Measurements from ENCODE around the gene RAE1. TPM values are rescaled to one million over a fixed set of nuclear protein-coding genes. Genes with fewer than 3 reads are reported as not detected.

The RAE1 gene
- total RNA-seq, 2 donors from 2014 or later = 4.9 to 9.9 TPM

GRCh38 chr20:57310821-57311514, 40.1 kb upstream of the RAE1 start:
- no peaks in the 10 kb centered on the region for H3K9me3 ChIP-seq
- H3K27ac ChIP-seq = no peak overlapping the region
- H3K36me3 ChIP-seq (replicated peaks in 1 of 2; ENCODE audit: insufficient read depth in 1 of 2, low read depth in 2 of 2) = no peaks in the 10 kb centered on the region
- DNase-seq (no peak), ATAC-seq (no peak)
- WGBS, 2 donors = 76 to 80% methylated on average over 9 to 11 of the region's 11 CpGs
- intact Hi-C loops (cut with DNase I) = no loop called here
- no peaks in the 10 kb centered on the region for H3K27me3 ChIP-seq
- TF ChIP-seq POLR2A (IDR thresholded peaks at IDR 0.05) (no peak), CTCF (IDR thresholded peaks at IDR 0.05) (no peak)
- H3K4me1 ChIP-seq = no peaks in the 10 kb centered on the region
- no peak overlapping the region for H3K4me3 ChIP-seq

GRCh38 chr20:57312138-57312537, 38.9 kb upstream of the RAE1 start:
- intact Hi-C loops (cut with DNase I) = no loop called here
- Histone ChIP-seq H3K36me3 (replicated peaks in 1 of 2; ENCODE audit: insufficient read depth in 1 of 2, low read depth in 2 of 2) (no peaks in the 10 kb centered on the region), H3K9me3 (no peaks in the 10 kb centered on the region), H3K4me1 (no peaks in the 10 kb centered on the region), H3K4me3 (no peak overlapping the region), H3K27me3 (no peaks in the 10 kb centered on the region), H3K27ac (no peak overlapping the region)
- 67 to 69% methylated on average over 6 of the region's 6 CpGs for WGBS, 2 donors
- ATAC-seq = no peak
- no peak for TF ChIP-seq CTCF (IDR thresholded peaks at IDR 0.05)
- TF ChIP-seq POLR2A (IDR thresholded peaks at IDR 0.05) = no peak
- DNase-seq = no peak

GRCh38 chr20:57313230-57313629, 37.8 kb upstream of the RAE1 start:
- no peaks in the 10 kb centered on the region for H3K9me3 ChIP-seq
- no peaks in the 10 kb centered on the region for H3K4me1 ChIP-seq
- ATAC-seq (no peak), DNase-seq (no peak)
- H3K4me3 ChIP-seq = no peak overlapping the region
- intact Hi-C loops (cut with DNase I) = no loop called here
- no peaks in the 10 kb centered on the region for H3K27me3 ChIP-seq
- no peak overlapping the region for H3K27ac ChIP-seq
- H3K36me3 ChIP-seq (replicated peaks in 1 of 2; ENCODE audit: insufficient read depth in 1 of 2, low read depth in 2 of 2) = no peaks in the 10 kb centered on the region
- TF ChIP-seq CTCF (IDR thresholded peaks at IDR 0.05) (no peak), POLR2A (IDR thresholded peaks at IDR 0.05) (no peak)
- WGBS, 2 donors = 36 to 41% methylated on average over 5 of the region's 5 CpGs

GRCh38 chr20:57313951-57314350, 37.1 kb upstream of the RAE1 start:
- TF ChIP-seq CTCF (IDR thresholded peaks at IDR 0.05) (no peak), POLR2A (IDR thresholded peaks at IDR 0.05) (no peak)
- no peaks in the 10 kb centered on the region for H3K9me3 ChIP-seq
- H3K36me3 ChIP-seq (replicated peaks in 1 of 2; ENCODE audit: insufficient read depth in 1 of 2, low read depth in 2 of 2) = no peaks in the 10 kb centered on the region
- ATAC-seq = no peak
- H3K4me1 ChIP-seq = no peaks in the 10 kb centered on the region
- no peak overlapping the region for H3K4me3 ChIP-seq
- WGBS, 2 donors = 60 to 61% methylated on average over 5 of the region's 5 CpGs
- H3K27me3 ChIP-seq = no peaks in the 10 kb centered on the region
- no peak overlapping the region for H3K27ac ChIP-seq
- DNase-seq = no peak
- intact Hi-C loops (cut with DNase I) = no loop called here
